GM18517 (cell line): ENCODE results near the gene DPH2.
A peak's percentile ranks its signal among the peaks of the same experiment; 100 is the strongest.

Source experiments
- ATAC-seq: cut with Tn5 transposase; IDR thresholded peaks from one replicate; pipeline ENCODE4 v1.9.1; 2021; ENCODE audit warnings: mild to moderate bottlenecking, moderate library complexity; ENCODE audit not compliant: unreplicated experiment

DPH2 gene

DNA sequence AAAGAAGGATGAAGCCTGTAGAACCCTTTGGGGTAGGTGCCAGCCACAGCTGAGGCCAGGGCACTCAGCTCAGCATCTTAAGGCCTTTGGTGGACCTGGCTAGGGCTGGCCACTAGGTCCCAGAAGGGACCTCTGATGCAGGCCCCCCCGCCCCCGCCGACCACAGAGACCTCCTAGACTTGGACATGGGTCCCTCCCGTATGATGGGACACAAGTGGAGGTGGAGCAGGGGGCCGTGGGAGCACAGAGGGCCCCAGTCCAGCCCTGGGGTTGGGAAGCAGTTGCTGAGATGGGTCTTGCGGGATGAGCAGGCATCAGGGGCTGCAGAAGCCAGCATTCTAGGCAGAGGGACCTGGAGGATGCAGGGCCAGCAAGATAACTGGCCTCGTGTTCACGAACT lies 12.4 kb downstream of the DPH2 start:
- no peak for ATAC-seq

DNA sequence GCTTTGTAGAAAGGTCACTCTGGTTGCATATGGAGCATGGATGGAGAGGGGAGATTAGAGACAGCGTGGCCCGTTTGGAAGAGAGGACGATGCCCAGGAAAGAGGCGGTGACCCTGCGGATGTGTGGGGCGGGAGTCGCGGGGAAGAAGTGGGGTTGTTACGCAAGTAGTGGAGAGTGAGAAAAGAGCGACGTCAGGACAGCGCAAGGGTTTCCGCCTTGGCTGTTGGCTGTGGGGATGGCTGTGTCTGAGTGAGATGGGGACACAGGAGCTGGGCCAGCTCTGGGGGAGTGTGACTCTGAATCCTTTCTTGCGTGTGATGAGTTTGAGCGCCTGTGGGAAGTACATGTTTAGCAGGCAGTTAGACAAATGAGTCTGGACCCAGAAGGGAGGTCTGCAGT lies 13.0 kb downstream of the DPH2 start:
- ATAC-seq, result no peak

DNA sequence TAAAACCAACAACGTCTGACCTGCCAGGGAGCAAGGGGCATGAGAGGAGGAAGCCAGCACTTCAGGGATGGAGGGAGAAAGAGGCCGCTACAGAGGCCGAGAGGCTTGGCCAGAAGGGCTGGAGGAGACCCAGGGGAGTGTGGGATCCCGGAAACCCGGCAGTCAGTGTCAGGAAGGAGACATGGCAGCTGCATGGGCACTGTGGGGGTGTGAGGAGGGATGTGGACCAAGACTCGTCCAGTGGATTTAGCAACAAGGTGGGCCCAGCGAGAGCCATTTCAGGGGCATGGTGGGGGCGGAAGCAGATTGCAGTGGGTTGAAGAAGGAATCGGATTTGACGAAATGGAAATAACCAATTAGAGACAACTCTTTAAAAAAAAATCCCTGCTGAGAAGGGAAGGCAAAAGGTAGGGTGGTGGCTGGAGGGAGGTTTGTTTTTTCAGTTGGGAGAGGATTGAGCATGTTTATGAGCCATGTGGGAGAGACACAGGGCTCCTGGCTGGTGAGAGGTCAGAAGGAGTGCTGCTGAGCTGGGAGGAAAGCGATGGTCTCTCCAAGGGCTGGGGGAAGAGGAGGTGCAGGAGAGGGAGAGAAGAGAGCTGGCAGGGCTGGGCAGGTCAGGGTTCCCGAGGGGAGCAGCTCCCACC lies 13.6 kb downstream of the DPH2 start:
- no peak for ATAC-seq

DNA sequence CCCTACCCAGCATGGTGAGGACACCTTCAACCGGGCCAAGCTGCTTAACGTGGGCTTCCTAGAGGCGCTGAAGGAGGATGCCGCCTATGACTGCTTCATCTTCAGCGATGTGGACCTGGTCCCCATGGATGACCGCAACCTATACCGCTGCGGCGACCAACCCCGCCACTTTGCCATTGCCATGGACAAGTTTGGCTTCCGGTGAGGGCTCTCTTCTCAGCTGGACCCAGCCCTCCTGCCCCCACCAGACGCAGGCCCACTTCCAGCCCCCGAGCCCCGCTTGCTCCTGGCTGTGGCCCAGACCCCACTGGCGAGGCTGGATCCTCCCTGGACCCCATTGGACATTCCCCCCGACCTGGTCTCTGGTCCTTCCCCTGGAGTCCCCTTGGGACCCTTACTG lies 15.0 kb downstream of the DPH2 start:
- ATAC-seq, result no peak

DNA sequence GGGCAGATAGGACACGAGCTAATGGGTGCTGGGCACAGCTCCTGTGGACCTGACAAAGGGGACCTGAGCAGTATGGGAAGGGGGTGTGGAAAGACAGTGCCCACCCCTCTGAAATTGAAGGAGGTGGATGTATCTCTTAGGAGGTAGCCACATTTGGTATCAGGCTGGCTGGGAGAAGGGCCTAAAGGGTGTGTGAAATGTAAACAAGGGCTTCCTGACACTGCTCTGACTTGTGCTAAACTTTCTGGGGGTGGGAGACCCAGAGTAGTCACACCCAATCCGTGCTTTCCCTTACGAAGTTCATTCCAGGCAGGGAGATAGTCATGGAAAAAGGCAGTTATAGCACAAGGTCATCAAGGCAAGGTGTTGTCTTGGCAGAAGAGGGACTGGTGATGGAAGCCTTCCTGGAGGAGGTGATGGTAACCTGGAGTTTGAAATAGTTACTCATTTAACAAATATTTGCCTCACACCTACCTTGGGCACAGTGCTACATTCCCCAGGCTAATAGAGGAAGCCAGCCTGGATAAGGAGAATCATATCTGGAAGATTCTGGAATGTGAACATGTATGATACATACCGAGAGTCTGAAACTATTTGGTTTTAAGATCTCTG lies 16.3 kb downstream of the DPH2 start:
- ATAC-seq, result no peak

DNA sequence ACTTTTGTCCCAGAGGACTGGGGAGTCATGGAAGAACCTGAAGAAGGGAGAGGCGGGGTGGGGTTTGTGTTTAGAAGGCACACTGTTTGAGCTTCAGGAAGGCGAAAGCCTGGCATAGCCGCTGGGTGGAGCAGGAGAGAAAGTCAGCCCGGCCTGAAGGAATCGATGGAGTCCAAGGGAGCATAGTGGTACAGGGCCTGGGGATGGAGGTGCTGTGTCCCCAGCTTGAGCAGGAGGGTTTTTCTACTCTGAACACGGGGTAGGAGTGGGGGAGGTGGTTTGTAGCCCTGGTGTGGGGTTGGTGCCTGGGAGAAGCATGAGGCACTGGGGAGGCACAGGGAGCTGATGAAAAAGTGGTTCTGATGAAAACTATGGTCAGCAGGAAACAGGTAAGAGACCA lies 16.9 kb downstream of the DPH2 start:
- ATAC-seq, result no peak

DNA sequence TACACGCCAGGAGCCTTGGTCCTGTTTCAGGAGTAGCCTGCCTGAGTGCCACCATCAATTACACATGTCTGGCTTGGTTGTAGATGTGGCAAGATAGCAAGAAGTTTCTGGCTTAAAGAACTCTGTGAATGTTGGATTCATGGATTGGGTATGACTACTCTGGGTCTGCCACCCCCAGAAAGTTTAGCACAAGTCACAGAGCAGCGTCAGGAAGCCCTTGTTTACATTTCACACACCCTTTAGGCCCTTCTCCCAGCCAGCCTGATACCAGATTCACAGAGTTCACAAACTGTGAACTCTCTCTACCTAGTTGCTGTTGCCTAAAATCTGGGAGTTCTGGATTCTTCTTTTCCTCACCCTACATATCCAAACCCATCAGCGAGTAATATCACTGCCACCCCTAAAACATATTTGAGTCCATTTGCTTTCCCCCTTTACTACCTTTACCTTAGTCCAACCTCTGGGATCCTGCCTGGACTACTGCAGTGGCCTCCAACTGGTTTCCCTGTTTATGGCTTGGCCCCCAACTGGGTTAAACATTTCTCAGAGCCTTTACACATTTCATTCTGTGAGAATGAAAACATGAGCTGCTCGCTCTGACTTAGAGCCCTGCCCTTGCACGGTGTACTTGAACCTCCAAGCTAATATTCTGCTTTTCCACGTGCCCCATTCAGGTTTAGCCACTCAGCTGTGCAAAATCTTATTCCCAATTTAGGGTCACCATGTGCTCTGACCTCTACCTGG lies 17.5 kb downstream of the DPH2 start:
- no peak for ATAC-seq

DNA sequence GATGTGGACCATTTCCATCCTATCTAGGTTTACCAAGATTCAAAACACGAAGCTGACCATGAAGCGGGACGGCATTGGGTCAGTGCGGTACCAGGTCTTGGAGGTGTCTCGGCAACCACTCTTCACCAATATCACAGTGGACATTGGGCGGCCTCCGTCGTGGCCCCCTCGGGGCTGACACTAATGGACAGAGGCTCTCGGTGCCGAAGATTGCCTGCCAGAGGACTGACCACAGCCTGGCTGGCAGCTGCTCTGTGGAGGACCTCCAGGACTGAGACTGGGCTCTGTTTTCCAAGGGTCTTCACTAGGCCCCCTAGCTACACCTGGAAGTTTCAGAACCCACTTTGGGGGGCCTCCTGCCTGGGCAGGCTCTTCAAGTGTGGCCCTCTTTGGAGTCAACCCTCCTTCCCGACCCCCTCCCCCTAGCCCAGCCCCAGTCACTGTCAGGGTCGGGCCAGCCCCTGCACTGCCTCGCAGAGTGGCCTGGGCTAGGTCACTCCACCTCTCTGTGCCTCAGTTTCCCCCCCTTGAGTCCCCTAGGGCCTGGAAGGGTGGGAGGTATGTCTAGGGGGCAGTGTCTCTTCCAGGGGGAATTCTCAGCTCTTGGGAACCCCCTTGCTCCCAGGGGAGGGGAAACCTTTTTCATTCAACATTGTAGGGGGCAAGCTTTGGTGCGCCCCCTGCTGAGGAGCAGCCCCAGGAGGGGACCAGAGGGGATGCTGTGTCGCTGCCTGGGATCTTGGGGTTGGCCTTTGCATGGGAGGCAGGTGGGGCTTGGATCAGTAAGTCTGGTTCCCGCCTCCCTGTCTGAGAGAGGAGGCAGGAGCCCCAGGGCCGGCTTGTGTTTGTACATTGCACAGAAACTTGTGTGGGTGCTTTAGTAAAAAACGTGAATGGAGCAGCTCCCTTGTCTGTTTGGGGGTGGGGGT lies 20.7 kb downstream of the DPH2 start:
- ATAC-seq, result no peak

DNA sequence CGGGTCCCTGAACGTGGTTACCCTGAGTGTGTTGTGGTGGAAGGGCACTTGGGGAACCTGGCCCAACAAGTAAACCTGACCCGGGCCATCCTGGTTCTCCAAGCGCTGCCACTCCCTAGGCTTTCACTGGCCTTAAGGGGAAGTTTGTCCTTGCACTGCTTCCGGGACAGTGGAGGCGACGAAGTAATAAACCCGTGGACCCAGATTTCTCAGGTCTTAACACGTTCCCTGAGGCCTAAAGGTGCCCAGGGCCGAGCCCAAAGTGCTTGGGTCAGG lies 21.3 kb downstream of the DPH2 start:
- ATAC-seq, result no peak

DNA sequence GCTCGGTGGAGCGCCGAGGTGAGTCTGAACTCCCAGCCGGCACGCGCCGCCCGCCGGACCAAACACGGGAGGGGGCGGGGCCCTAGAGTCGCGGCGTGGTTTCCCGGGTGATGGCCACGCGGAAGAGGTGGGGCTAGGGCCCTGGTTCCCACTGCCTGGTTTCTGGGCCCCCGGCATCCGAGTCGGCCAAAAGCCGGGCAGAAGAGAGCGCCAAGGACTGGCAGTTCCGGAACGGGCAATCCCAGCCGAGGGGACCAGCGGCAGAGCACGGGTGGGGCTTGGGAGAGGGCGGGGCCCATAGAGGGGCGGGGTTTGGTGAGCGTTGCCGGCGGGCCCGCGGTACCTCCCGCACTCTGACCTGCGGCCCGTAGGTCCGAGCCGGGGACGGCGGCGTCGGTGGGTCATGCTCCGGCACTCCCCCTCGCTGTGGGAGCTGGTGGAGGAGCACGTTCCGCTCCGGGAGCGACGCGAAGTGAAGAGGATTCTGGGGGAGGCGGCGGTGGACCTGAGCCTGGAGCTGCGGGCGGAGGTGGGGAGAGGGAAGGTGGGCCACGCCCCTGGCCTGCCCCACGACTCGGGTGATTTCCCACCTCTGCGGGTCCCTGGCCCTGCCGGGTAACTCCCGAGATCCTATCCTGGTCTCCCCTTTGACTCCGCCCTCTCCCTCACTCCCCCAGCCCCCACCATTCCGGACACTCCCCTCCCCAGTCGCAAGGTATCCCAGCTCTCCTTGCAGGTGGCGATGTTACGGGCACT lies 21.8 kb downstream of the DPH2 start, which contains the start of gene CCDC24:
Gene CCDC24 (plus strand): TSS at position 124 of the 756 bp plus-strand sequence. CDS start 280 bp downstream, at position 404.
- peak; percentile 56 for ATAC-seq

DNA sequence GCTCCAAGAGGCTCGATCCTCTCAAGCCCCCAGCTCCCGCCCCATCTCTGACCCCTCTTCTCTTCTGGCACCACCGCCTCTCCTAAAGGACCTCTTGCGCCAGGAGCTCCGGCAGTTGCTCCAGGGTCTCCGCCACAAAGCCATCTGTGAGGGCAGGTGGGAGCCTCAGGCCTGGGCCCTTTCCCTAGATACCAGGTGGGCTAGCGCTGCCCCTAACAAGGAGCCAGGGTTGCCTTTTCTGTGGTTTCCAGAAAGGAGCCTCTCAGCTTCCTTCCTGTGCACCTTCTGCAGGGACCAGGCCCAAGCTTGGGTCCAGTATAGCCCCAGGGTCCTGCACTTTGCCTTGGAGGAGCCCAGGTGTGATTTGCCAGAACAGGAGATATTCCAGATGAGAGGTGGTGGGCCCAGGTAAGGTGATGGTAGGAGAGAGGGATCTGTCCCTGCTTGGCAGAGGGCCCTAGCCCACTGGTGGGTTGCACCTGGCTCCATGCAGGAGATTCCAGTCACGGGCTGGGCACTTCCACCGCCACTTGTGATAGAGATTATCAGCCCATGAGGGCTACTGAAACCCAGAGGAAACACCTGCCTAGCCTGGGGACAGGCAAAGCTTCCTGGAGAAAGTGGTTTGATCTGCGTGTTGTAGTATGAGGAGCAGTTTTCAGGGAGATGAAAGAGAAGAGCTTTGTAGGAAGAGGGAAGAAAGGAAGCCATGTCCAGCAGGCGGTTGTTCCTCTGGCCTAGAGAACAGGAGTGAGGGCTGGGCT lies 22.6 kb downstream of the DPH2 start:
- ATAC-seq, result no peak

DNA sequence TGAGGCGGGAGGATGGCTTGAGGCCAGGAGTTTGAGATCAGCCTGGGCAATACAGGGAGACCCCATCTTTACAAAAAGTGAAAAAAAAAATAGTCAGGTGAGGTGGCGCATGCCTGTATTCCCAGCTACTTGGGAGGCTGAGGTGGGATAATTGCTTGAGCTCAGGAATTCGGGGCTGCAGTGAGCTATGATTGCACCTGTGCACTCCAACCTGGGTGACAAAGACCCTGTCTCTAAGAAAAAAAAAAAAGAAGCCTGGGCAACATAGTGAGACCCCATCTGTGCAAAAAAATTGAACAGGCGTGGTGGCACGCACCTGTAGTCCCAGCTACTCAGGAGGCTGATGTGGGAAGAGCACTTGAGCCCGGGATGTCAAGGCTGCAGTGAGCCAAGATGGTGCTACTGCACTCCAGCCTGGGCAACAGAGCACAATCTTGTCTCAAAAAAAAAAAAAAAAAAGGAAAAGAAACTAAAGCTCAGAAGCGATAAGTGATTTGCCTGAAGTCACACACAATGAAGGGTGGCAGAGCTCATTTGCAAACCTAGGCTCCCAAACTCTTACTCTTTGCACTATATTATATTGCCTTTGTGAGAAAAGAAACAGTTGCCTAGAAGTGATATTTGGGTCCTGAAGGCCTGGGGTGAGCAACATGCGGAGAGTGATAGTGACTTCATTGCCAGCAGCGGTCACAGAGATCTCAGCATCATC lies 23.6 kb downstream of the DPH2 start:
- no peak for ATAC-seq

DNA sequence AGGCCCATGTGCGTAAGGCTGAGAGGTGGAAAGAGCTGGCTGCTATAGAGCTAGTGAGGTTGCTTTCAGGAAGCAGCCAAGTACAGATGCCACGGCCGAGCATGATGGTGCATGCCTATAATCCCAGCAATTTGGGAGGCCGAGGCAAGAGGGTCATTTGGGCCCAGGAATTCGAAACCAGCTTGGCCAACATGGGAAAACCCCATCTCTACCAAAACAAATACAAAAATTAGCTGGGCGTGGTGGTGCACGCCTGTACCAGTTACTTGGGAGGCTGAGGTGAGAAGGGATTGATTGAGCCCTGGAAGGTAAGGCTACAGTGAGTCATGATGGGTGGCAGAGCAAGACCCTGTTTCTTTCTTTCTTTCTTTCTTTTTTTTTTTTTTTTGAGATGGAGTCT lies 24.3 kb downstream of the DPH2 start:
- no peak for ATAC-seq

DNA sequence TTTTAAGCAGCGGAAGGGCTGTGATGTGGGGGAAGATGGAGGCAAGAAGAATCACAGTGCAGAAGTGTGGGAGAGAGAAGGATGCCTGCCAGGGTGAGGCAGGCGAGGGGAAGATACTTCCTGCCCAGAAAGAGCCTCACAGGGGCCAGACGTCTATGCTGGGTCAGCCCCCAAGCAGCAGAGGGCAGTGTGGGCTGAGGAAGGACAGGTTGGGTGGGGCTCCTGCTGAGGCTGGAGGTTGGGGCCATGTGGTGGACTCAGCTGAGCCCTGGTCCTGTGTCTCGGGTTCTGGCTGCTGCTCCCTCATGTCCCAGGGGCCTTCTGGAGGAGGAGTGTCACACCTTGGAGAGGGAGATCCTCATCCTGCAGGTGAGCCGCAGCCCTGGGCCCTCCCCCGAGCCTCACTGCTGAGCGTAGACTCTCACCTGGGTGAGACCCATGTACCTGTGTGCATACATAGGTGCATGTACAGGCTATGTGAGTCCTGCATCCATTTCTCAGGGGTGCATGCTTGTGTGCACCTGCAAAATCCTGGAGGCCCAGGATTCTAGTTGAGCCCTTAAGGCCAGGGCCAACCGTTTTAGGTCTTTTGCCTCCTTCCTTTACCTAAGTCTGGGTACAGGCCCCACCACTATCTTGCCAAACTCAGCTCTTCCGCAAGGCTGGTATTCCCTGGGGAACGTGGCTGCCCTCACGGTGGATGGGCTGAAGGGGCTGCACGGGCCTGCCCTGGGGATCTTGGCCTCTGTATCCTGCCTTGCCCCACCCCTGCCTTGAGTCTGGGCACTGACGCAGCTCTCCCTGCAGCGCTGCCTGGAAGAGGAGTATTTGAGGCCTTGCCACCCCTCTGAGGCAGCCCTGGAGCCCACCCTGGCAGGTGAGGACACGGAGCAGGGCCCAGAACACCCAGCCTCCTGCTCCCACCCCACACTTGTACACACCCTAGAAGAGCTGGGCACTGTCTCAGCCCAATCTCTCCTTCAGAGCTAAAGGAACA lies 25.3 kb downstream of the DPH2 start:
- ATAC-seq, result no peak

DNA sequence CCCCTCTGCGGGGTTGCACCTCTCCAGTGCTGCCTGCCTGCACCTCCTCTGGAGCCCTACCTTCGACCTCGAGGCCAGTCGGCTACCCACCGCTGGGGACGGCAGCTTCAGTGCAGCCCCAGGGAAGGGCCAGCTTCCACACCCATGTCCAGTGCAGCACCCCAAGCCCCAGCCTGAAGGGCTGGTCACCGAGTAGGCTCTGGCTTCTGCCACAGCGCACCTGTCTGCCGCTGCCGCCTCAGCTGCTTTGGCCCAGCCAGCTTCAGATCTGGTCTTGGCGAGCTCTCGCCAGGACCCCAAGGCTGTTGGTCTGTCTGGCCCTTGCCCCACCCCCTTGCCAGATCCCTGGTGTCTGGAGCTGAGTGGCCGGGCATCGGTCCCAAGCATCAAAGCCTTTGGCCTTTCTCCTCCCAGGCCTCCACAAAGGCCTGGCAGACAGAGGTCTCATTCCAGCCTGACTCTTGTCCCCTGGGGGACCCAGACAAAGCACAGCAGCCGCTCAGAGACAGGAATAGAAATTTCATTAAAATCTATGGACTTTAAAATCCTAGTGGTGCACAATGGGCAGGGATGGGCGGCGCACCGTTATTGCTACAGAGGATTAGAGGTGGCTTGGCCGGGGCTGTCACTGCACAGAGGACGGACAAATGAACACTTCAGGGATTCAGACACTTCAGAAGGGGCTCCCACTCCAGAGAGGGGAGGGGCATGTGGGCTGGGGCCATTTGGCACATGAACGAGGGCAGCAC lies 26.3 kb downstream of the DPH2 start:
- ATAC-seq, result no peak

DNA sequence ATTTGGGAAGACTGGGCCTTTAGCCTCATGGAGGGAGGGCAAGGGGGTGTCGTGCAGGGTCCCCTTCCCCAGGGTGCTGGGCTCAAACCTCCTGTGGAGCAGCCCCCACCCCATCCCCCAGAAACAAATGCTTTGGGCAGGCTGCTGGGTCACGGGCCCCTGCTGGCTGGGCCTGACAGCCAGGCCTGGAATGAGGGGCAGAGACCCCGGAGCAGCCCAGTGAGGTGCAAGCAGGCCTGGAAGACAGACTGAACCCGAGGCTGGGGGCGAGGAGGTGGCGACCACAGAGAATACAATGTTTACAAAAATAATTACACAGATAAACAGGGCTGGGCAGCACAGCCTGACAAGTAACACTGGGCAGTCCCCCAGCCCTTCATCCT lies 26.9 kb downstream of the DPH2 start:
- no peak for ATAC-seq

DNA sequence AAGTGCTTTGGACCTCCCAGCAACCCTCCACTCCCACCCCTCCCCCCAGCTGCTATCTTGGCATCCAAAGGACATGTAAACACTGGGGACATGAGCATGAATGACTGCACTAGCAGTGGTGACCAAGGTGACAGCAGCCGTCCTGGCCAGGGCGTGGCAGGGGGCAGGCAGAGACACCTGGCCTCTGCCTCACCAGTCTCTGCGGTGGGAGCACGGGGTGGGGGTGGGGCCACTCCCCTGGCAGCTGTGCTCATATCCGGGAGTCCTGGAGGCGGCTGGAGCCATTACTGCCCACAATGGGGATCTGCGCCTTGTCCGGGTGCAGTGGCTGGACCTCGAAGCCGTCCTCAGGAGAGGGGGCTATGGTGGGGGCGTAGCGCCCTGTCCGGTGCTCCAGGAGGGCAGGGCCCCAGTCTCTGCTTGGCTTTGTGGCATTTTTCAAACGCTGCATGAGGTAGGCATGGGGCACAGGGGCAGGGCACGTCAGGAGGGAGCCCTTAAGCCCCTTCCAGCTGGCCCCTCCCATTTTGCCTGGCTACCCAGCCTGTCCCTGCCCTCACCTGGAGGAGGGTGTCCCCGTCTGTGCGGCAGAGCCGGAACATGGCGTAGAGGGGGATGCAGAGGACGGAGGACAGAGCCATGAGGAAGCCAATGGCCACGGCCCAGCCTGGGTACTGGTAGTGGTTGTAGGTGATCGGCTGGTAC lies 27.6 kb downstream of the DPH2 start:
- ATAC-seq, result no peak
